ENCODE measurements around the gene DRD2.

The DRD2 gene

DNA sequence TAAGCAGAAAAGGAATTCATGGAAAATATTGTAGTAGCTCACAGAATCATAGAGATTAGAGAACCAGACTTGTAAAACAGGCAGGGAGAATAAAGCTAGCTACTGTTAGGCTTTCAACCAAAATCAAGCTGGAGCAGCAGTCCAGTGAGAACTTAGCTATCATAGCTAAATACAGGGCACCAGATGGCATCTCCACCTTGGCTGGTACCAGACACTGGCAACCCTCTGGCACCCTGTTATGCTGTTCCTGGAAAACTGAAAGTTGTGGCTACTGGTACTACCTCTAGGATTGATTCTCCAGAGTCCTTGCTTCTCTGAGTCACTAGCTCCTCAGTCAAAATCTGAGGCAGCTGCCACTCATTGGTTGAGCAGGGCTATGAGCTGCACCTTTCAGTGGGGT is 6.0 kb upstream of the DRD2 start (continued):
- TF ChIP-seq ZNF2 (tag by site-specific recombination; IDR thresholded peaks at IDR 0.05) (no peak), OSR2 (tag by site-specific recombination; IDR thresholded peaks at IDR 0.05) (no peak), ZNF692 (tag by site-specific recombination; IDR thresholded peaks at IDR 0.05) (no peak), ZNF366 (tag by site-specific recombination; conservative IDR thresholded peaks at IDR 0.05) (no peak), ZNF18 (tag by site-specific recombination; IDR thresholded peaks at IDR 0.05) (no peak), ZNF518A (tag by site-specific recombination; conservative IDR thresholded peaks at IDR 0.05; ENCODE audit: low read depth) (no peak), YY2 (tag by site-specific recombination; IDR thresholded peaks at IDR 0.05) (no peak)

DNA sequence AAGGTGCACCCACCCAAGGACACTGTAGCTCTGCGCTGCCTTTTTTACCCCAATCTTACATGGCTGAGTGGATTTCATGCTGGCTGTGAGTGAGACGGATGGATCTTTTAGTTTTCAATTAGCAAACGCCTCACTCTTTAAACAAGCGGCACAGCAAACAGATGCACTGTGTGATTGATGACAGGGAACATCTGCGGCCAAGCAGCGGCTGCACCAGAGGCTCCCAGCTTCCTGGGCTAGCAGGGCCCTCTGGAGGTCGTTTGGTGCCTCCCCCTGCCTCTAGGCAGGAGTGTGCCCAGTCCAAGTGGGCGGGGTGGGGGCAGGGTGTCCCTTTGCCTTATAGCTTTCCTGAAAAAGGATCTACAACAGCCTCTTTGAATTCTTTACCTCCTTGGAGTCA is 2.1 kb upstream of the DRD2 start:
- TF ChIP-seq EGR2 (tag by site-specific recombination; IDR thresholded peaks at IDR 0.05; ENCODE audit: low read depth), result 0 out of 2 replicates have a peak, but pooled peaks have one; percentile 17
- TF ChIP-seq ZFHX2 (tag by site-specific recombination; conservative IDR thresholded peaks at IDR 0.05), result peak; percentile 31
- no peak for TF ChIP-seq MZF1 (tag by site-specific recombination; IDR thresholded peaks at IDR 0.05; ENCODE audit: borderline replicate concordance)
- no peaks in the 10 kb centered on the region for H3K36me3 ChIP-seq (ENCODE audit: control insufficient read depth in 2 of 2, insufficient read depth in 1 of 2, low read length in 2 of 2)
- H3K4me1 ChIP-seq (ENCODE audit: control insufficient read depth, insufficient read depth, low read length), result no peaks in the 10 kb centered on the region
- no peak overlapping the region for H3K27ac ChIP-seq (ENCODE audit: extremely low read depth, low read depth, low read length)
- H3K9me3 ChIP-seq (ENCODE audit: control insufficient read depth, insufficient read depth, low read depth, low read length), result no peaks in the 10 kb centered on the region
- POLR2A ChIA-PET, result no interaction called here
- CTCF ChIA-PET, result interaction anchor here (0.7 kb wide), 1 partner anchor 97 kb away, joined by 4 read pairs; no protein-coding TSS in a partner anchor
- no peak overlapping the region for H3K4me3 ChIP-seq (ENCODE audit: low read depth, low read length)

GRCh38 chr11:113476553-113476952 is 1.4 kb upstream of the DRD2 start:
- POLR2A ChIA-PET, result no interaction called here
- Histone ChIP-seq H3K27ac (ENCODE audit: extremely low read depth, low read depth, low read length) (no peak overlapping the region), H3K36me3 (ENCODE audit: control insufficient read depth in 2 of 2, insufficient read depth in 1 of 2, low read length in 2 of 2) (no peaks in the 10 kb centered on the region), H3K9me3 (ENCODE audit: control insufficient read depth, insufficient read depth, low read depth, low read length) (no peaks in the 10 kb centered on the region), H3K4me1 (ENCODE audit: control insufficient read depth, insufficient read depth, low read length) (no peaks in the 10 kb centered on the region), H3K4me3 (ENCODE audit: low read depth, low read length) (no peak overlapping the region)
- CTCF ChIA-PET, result no interaction called here
- TF ChIP-seq ZNF23 (tag by site-specific recombination; IDR thresholded peaks at IDR 0.05; ENCODE audit: borderline replicate concordance) (no peak), ZNF785 (tag by site-specific recombination; IDR thresholded peaks at IDR 0.05) (no peak), ZNF768 (tag by site-specific recombination; IDR thresholded peaks at IDR 0.05) (no peak), ZSCAN16 (tag by site-specific recombination; IDR thresholded peaks at IDR 0.05) (no peak), ZNF561 (tag by site-specific recombination; IDR thresholded peaks at IDR 0.05; ENCODE audit: borderline replicate concordance) (no peak), ZNF211 (tag by site-specific recombination; IDR thresholded peaks at IDR 0.05; ENCODE audit: low read depth) (no peak), KLF1 (tag by site-specific recombination; IDR thresholded peaks at IDR 0.05) (no peak), REST (tag by site-specific recombination; IDR thresholded peaks at IDR 0.05) (no peak), ZNF585B (tag by site-specific recombination; IDR thresholded peaks at IDR 0.05) (no peak), TRIM28 (IDR thresholded peaks at IDR 0.05; ENCODE audit: borderline replicate concordance, low read length) (no peak), ZNF221 (tag by site-specific recombination; IDR thresholded peaks at IDR 0.05; ENCODE audit: borderline replicate concordance) (no peak), HOXC10 (CRISPR knock-in tag; IDR thresholded peaks at IDR 0.05) (no peak)

Data from HEK293 (cell line).